Measurements from ENCODE around the gene FGFR1OP2. TPM values are rescaled to one million over a fixed set of nuclear protein-coding genes. Genes with fewer than 3 reads are reported as not detected.
"Not testable (repeated sequence)": the region's sequence is repeated elsewhere in the genome, so short reads cannot be mapped to it uniquely, and the experiment has no call there.

Gene FGFR1OP2
- total RNA-seq, 1 donor: 58.2 TPM

DNA sequence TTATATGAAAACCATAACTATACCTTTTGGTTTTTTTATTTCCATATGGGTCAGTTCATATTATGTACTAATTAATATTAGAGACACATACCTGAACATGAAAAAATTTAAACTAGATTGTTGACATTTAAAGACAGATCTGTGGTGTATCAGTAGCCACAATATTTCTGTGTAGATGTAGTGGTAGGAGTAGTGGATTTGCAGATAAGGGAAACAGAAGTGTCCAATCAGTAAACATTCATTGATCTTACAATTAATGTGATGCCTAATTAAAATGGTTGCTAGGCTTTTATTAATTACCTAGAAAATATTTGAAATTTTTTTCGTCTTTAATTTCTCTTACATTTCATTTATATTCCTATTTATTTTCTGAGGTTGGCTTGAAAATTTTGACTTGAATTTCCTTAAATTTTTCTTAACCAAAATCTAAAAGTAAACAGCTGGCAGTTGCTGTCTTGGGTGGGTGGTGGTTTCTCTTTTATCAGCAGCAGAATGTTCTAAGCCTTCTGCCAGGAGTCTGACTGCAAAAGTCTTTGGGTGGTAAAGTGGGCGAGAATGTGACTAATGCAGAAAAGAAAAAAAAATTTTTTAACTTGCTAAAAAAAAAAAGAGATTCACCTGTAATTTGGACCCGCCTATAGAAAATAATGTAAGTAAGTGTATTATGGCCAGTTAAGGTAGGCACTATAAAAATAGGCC lies 2.4 kb downstream of the FGFR1OP2 start:
- peak in 2 of 3 donors; percentile 42 to 55 for DNase-seq (ENCODE audit: low read depth in 2 of 3, low spot score in 2 of 3)

GRCh38 chr12:26941215-26941594 lies 2.9 kb downstream of the FGFR1OP2 start:
- peak in 1 of 3 donors; percentile 52 for DNase-seq (ENCODE audit: low read depth in 2 of 3, low spot score in 2 of 3)

DNA sequence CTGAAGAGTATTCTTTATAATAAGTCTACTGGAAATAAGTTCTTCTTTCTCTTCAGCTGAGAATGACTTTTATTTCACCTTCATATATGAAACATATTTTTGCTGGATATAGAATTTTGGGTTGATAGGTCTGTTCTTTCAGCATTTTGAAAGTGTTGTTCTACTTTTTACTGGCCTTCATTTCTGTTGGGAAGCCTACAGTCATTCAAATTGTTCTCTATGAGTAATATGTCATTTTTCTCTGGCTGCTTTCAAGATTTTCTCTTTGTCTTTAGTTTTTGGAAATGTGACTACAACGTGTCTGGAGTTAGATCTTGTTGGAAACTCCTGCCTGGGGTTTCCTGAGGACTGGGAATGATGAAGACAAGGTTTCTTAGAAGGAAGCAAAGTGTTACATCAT lies 10.0 kb downstream of the FGFR1OP2 start:
- no peak for DNase-seq (ENCODE audit: low read depth in 2 of 3, low spot score in 2 of 3)

DNA sequence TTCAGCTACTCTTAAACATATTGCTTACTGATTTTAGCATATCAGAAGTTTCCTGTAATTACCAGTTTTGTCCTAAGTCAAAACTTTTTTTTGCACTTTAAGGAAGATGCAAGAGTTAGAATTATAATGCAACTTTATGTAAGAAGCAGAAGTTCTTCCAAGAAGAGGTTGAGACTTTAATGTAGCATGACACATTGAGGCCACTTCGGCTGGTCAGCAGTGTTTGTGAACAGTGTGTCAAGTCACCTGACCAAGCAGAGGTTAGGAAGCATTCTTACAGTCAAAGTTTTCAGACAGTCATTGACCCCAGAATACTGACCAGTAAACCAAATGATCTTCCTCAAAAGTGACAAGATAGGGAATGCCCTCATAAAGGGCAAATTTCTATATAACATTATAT lies 15.2 kb downstream of the FGFR1OP2 start:
- DNase-seq (ENCODE audit: low read depth in 2 of 3, low spot score in 2 of 3): no peak

DNA sequence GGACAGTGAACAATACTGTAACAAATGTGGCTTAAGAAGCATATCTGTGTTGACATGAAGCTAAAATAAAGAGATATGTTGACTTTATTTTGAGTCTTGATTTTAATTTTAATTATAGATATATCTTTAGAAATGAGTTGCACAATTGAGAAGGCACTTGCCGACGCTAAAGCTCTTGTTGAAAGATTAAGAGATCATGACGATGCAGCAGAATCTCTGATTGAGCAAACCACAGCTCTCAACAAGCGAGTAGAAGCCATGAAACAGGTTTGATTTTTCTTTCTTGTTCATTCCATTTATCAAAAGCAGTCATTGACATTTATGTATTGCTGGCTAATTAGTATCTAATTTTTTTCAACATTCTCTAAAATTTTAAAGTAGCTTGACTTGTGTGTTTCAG lies 15.8 kb downstream of the FGFR1OP2 start:
- no peak for DNase-seq (ENCODE audit: low read depth in 2 of 3, low spot score in 2 of 3)

- not testable (repeated sequence) for DNase-seq (ENCODE audit: low read depth in 2 of 3, low spot score in 2 of 3)
Observed at GRCh38 chr12:26961391-26961790, 23.1 kb downstream of the FGFR1OP2 start.

DNA sequence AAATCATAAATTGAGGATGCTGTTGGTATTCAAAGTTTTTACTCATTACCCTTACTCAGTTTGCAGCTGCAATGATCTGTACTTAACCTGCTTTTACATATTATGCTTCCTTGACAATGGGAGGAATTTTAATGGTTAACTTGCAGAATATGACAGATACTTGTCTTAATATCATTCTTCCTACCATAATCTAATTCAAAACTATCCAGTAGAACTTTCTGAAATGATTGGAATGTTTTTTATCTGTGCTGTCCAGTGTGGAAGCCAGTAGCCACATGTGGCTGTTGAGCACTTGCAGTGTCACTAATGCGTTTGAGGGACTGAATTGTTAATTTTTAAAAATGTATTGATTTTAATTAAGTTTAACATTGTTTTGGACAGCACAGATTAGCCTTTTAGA lies 23.5 kb downstream of the FGFR1OP2 start:
- DNase-seq (ENCODE audit: low read depth in 2 of 3, low spot score in 2 of 3): no peak

- no peak for DNase-seq (ENCODE audit: low read depth in 2 of 3, low spot score in 2 of 3)
Observed at GRCh38 chr12:26963413-26963812, 25.1 kb downstream of the FGFR1OP2 start.

DNA sequence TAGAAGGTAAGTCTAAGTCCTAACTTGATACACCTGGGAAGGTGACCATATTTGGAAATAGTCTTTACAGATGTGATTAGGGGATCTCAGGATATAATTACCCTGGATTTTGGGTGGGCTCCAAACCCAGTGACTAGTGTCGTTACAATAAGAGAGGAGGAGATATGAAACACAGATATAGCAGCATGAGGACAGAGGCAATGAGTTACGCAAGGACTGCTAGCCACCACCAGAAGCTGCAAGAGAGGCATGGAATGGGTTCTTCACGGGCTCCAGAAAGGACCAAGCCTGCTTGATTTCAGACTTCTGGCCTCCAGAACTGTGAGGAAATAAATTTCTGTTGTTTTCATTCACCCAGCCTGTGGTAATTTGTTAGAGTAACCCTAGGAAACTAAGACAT lies 28.6 kb downstream of the FGFR1OP2 start:
- DNase-seq (ENCODE audit: low read depth in 2 of 3, low spot score in 2 of 3): no peak

- DNase-seq (ENCODE audit: low read depth in 2 of 3, low spot score in 2 of 3): no peak
Observed at GRCh38 chr12:26970136-26970535, 31.9 kb downstream of the FGFR1OP2 start.

DNA sequence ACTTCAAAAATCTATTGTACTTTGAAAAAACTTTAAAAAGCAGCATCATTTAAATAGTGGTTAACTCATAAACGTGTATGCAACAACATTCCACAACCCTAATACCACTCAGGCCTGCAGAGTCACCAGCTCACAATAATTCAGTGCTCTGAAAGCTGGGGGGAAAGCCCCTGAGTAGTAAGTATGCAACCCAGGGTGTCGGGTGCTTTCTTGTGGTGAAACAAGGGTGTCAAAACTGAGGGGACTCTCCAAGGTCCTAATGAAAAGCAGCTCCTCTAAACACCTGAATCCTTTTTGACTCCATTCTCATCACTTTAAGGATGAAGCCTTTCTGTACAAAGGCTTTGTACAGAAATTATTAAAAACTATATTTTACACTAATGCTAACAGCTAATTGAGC lies 33.7 kb downstream of the FGFR1OP2 start:
- DNase-seq (ENCODE audit: low read depth in 2 of 3, low spot score in 2 of 3): peak in 1 of 3 donors; percentile 34

- no peak for DNase-seq (ENCODE audit: low read depth in 2 of 3, low spot score in 2 of 3)
Observed at GRCh38 chr12:26976687-26977086, 38.4 kb downstream of the FGFR1OP2 start.

- DNase-seq (ENCODE audit: low read depth in 2 of 3, low spot score in 2 of 3): no peak
Observed at GRCh38 chr12:26978801-26979200, 40.5 kb downstream of the FGFR1OP2 start.

GRCh38 chr12:26979733-26980132 lies 41.5 kb downstream of the FGFR1OP2 start:
- no peak for DNase-seq (ENCODE audit: low read depth in 2 of 3, low spot score in 2 of 3)

DNA sequence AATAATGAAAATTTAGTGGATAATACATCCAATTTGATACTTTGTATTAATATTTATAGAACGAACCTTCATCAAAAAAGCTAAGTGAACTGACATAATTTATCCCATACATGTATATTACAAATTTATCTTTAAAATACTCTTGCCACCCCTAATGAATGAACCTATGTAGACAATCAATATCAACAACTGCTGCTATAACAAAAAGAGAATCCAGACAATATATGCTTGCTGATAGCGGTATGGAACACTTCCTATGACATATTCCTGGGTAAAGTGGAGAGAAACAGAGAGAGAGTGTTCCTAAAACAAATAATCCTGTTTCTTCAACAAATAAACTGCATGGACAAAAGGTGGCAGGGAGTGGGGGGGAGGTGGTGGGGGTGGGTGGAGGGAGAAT lies 44.6 kb downstream of the FGFR1OP2 start:
- no peak for DNase-seq (ENCODE audit: low read depth in 2 of 3, low spot score in 2 of 3)

DNA sequence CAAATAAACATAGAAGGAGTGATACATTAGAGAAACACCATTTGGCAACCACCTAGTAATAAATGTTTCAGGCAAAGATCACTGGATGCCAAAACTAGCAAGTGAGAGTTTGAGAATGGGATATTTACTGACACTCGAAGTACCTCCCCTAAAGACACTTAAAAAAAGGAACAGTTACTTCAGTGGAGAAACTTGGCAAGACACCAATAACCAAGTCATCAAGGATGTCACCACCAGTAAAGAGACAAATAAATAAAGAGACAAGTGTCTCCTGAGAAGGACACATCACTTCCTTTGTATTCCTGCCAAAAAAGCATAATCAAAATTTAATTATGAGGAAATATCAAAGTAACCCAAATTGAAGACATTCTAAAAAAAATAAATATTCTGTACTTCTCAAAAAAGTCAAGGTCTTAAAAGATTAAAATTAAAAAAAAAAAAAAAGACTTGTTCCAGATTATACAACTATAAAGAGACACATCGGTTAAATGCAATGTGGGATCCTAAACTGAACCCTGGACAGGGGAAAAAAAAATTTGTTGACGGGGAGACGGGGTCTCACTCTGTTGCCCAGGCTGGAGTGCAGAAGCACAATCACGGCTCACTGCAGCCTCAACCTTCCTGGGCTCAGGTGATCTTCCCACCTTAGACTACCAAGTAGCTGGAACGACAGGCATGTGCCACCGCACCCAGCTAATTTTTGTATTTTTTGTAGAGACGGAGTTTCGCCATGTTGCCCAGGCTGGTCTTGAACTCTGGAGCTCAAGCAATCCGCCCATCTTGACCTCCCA lies 49.6 kb downstream of the FGFR1OP2 start:
- peak in 2 of 3 donors; percentile 64 to 71 for DNase-seq (ENCODE audit: low read depth in 2 of 3, low spot score in 2 of 3)

GRCh38 chr12:26988703-26989102 lies 50.4 kb downstream of the FGFR1OP2 start:
- no peak for DNase-seq (ENCODE audit: low read depth in 2 of 3, low spot score in 2 of 3)

GRCh38 chr12:26989873-26990272 lies 51.6 kb downstream of the FGFR1OP2 start:
- no peak for DNase-seq (ENCODE audit: low read depth in 2 of 3, low spot score in 2 of 3)

- DNase-seq (ENCODE audit: low read depth in 2 of 3, low spot score in 2 of 3): no peak
Observed at GRCh38 chr12:26991826-26992225, 53.6 kb downstream of the FGFR1OP2 start.

GRCh38 chr12:26994109-26994508 lies 55.8 kb downstream of the FGFR1OP2 start:
- no peak for DNase-seq (ENCODE audit: low read depth in 2 of 3, low spot score in 2 of 3)

DNA sequence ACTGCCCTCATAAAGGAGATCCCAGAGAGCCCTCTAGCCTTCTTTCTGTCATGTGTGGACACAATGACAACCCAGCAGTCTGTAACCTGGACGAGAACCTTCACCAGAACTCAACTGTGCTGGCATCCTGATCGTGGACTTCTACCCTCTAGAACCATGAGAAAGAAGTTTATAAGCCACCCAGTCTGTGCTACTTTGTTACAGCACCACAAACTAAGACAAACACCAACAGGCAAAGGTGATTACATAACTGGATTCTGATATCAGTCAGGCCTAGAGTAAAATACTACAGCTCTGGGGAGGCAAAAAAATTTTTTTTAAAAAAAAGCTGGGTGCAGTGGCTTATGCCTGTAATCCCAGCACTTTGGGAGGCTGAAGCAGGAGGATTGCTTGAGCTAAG lies 57.4 kb downstream of the FGFR1OP2 start:
- no peak for DNase-seq (ENCODE audit: low read depth in 2 of 3, low spot score in 2 of 3)

- peak in 1 of 3 donors; percentile 66 for DNase-seq (ENCODE audit: low read depth in 2 of 3, low spot score in 2 of 3)
Observed at GRCh38 chr12:26997003-26997402, 58.7 kb downstream of the FGFR1OP2 start.
